ENCODE measurements around the gene CRISPLD2.

The CRISPLD2 gene

DNA sequence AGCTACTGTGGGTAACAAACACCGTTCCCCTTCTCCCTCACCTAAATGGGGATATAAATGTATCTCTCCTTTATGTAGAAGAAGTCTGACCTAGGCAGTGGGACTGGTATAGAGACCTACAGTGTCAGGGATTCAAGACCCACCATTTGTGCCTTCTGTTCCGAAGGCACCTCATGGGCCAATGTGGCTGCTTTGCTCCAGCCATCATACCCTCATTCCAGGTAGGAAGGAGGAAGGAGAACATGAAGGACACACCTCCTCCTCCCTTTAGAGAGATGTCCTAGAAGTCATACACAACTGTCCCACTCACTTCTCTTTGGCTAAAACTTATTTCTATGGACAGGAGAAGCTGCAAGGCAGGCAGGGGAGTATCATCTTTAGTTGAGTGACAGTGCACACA lies 8.3 kb upstream of the CRISPLD2 start:
- TF ChIP-seq, protein P1, sequence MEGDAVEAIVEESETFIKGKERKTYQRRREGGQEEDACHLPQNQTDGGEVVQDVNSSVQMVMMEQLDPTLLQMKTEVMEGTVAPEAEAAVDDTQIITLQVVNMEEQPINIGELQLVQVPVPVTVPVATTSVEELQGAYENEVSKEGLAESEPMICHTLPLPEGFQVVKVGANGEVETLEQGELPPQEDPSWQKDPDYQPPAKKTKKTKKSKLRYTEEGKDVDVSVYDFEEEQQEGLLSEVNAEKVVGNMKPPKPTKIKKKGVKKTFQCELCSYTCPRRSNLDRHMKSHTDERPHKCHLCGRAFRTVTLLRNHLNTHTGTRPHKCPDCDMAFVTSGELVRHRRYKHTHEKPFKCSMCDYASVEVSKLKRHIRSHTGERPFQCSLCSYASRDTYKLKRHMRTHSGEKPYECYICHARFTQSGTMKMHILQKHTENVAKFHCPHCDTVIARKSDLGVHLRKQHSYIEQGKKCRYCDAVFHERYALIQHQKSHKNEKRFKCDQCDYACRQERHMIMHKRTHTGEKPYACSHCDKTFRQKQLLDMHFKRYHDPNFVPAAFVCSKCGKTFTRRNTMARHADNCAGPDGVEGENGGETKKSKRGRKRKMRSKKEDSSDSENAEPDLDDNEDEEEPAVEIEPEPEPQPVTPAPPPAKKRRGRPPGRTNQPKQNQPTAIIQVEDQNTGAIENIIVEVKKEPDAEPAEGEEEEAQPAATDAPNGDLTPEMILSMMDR (IDR thresholded peaks at IDR 0.05; ENCODE audit: low read length) = no peak
- TF ChIP-seq EZH2phosphoT487 (IDR thresholded peaks at IDR 0.05; ENCODE audit: low read length) (no peak), EZH2 (optimal IDR thresholded peaks at IDR 0.05; ENCODE audit: low read depth, low read length) (no peak)
- no peak overlapping the region for H3K4me3 ChIP-seq (ENCODE audit: low read length)
- no peak for DNase-seq
- no peaks in the 10 kb centered on the region for H3K9me2 ChIP-seq (replicated peaks; ENCODE audit: insufficient read depth, low read length)
- H3K27me3 ChIP-seq (replicated peaks; ENCODE audit: insufficient read depth, low read length) = peaks cover 63% of the 10 kb centered on the region
- H3K4me1 ChIP-seq (ENCODE audit: low read length) = no peaks in the 10 kb centered on the region
- H3K79me2 ChIP-seq (ENCODE audit: low read length) = no peaks in the 10 kb centered on the region
- H2AFZ ChIP-seq (ENCODE audit: low read length) = no peak overlapping the region
- no peaks in the 10 kb centered on the region for H3K36me3 ChIP-seq (replicated peaks; ENCODE audit: insufficient read depth, low read length)
- H3K9me3 ChIP-seq (replicated peaks; ENCODE audit: insufficient read depth, low read length) = no peaks in the 10 kb centered on the region
- no peak overlapping the region for H3K27ac ChIP-seq (ENCODE audit: low read length)
- no peak overlapping the region for H3K9ac ChIP-seq (ENCODE audit: low read length)
- H4K20me1 ChIP-seq (ENCODE audit: insufficient read depth, low read length) = no peaks in the 10 kb centered on the region
- H3K4me2 ChIP-seq (ENCODE audit: low read depth, low read length) = no peak overlapping the region
- no peaks in the 10 kb centered on the region for H3F3A ChIP-seq (ENCODE audit: insufficient read depth, low read length)

DNA sequence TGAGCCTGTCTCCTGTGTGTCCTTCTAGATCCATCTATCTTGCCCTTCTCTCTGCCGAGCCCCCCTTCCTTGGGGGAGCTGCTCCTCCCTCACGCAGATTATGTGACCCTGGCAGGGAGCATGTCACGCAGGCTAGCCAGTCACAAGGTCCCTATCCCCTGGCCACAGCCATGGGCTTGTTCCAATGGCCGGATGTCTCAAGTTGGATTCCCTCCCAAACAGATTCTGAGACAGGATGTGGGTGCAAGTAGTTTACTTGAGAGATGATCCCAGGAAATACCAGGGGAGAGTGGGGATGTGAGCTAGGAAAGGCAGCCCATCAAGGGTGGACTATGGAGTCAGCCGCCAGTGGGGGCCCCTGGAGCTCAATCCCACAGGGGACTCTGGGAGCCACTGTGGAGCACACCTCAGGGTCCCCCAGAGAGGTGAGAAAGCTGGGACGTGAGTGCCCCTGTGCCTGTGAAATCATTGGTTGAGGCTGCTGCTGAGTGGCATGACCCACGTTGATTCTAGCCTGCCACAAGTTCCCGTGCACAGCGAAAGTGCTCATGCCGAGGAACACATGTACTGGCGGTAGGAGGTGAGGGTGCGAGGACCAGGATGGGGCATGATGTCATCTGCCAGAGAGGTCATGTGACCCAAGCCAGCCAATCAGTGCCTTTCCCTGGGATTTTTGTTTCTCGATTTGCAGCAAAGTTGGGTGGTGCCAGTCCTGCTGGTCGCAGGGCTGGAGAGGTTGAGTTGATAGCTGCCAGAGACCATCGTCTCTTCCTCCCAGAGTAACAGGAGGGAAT lies 6.4 kb upstream of the CRISPLD2 start:
- DNase-seq = no peak
- no peaks in the 10 kb centered on the region for H4K20me1 ChIP-seq (ENCODE audit: insufficient read depth, low read length)
- no peaks in the 10 kb centered on the region for H3K4me1 ChIP-seq (ENCODE audit: low read length)
- no peak overlapping the region for H3K4me2 ChIP-seq (ENCODE audit: low read depth, low read length)
- no peaks in the 10 kb centered on the region for H3K36me3 ChIP-seq (replicated peaks; ENCODE audit: insufficient read depth, low read length)
- no peaks in the 10 kb centered on the region for H3F3A ChIP-seq (ENCODE audit: insufficient read depth, low read length)
- H3K27me3 ChIP-seq (replicated peaks; ENCODE audit: insufficient read depth, low read length) = peaks cover 52% of the 10 kb centered on the region
- no peak overlapping the region for H2AFZ ChIP-seq (ENCODE audit: low read length)
- H3K9me3 ChIP-seq (replicated peaks; ENCODE audit: insufficient read depth, low read length) = no peaks in the 10 kb centered on the region
- no peaks in the 10 kb centered on the region for H3K9me2 ChIP-seq (replicated peaks; ENCODE audit: insufficient read depth, low read length)
- no peak overlapping the region for H3K27ac ChIP-seq (ENCODE audit: low read length)
- TF ChIP-seq EZH2phosphoT487 (IDR thresholded peaks at IDR 0.05; ENCODE audit: low read length) (no peak), EZH2 (optimal IDR thresholded peaks at IDR 0.05; ENCODE audit: low read depth, low read length) (no peak)
- TF ChIP-seq, protein P1 (IDR thresholded peaks at IDR 0.05; ENCODE audit: low read length) = no peak
- H3K79me2 ChIP-seq (ENCODE audit: low read length) = no peaks in the 10 kb centered on the region
- no peak overlapping the region for H3K9ac ChIP-seq (ENCODE audit: low read length)
- H3K4me3 ChIP-seq (ENCODE audit: low read length) = no peak overlapping the region

DNA sequence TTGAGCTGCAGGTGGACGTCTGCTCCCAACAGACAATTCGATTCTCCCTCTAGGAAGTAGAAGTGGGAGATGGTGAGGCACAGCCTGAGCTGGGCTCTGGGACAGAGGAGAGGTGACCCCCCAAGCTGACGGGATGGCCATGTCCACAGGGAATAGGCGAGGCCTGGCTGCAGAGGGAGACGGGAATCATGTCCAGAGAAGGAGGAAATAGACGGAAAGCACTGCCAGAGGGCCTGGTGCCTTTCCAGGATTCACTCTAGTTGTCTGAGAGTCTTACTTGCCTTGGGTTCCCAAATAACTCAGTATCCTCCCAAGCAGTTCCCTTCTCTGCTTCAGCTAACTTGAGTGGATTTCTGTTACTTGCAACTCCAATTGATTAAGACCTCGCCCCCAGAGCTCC lies 4.3 kb upstream of the CRISPLD2 start:
- Histone ChIP-seq H3K9ac (ENCODE audit: low read length) (no peak overlapping the region), H3K27me3 (replicated peaks; ENCODE audit: insufficient read depth, low read length) (peaks cover 62% of the 10 kb centered on the region), H3K36me3 (replicated peaks; ENCODE audit: insufficient read depth, low read length) (no peaks in the 10 kb centered on the region), H3K9me2 (replicated peaks; ENCODE audit: insufficient read depth, low read length) (no peaks in the 10 kb centered on the region), H3K27ac (ENCODE audit: low read length) (no peak overlapping the region), H3K4me1 (ENCODE audit: low read length) (no peaks in the 10 kb centered on the region), H3K4me2 (ENCODE audit: low read depth, low read length) (no peak overlapping the region), H4K20me1 (ENCODE audit: insufficient read depth, low read length) (no peaks in the 10 kb centered on the region), H3K9me3 (replicated peaks; ENCODE audit: insufficient read depth, low read length) (no peaks in the 10 kb centered on the region), H3F3A (ENCODE audit: insufficient read depth, low read length) (no peaks in the 10 kb centered on the region), H2AFZ (ENCODE audit: low read length) (no peak overlapping the region), H3K4me3 (ENCODE audit: low read length) (no peak overlapping the region), H3K79me2 (ENCODE audit: low read length) (no peaks in the 10 kb centered on the region)
- TF ChIP-seq, protein P1 (IDR thresholded peaks at IDR 0.05; ENCODE audit: low read length) = no peak
- TF ChIP-seq EZH2phosphoT487 (IDR thresholded peaks at IDR 0.05; ENCODE audit: low read length) (no peak), EZH2 (optimal IDR thresholded peaks at IDR 0.05; ENCODE audit: low read depth, low read length) (no peak)
- no peak for DNase-seq
